Measurements from ENCODE around the gene LRGUK. TPM values are rescaled to one million over a fixed set of nuclear protein-coding genes. Genes with fewer than 3 reads are reported as not detected.

LRGUK gene
- total RNA-seq, 2 experiments from 2014 or later, result 0.09 TPM; not detected in 1

DNA sequence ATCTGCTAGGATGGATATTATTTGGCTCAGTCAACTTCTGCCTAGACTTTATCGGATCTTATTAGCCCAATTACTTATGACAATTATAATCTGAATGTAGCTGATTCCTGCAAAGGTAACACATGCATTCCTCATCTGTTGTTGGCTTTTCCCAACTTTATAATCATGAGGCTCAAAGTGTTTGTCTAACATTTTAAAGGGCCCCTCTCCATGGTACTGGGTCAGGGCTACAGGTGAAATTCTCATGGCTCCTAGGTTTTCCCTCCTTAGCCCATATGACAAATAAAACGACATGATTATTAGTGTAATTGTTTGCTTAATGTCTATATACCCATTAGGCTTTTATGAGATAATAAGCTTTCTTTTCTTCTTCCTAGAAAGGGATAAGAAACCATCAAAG is 4.2 kb upstream of the LRGUK start:
- ChIA-PET POLR2A (no interaction called here), CTCF (interaction anchor here (1.1 kb wide), 2 partner anchors 9 to 18 kb away, joined by 3 read pairs; no protein-coding TSS in a partner anchor)
- H3K4me1 Mint-ChIP-seq (ENCODE audit: low read depth), result peaks cover 11% of the 10 kb centered on the region
- ATAC-seq (no peak), DNase-seq (no peak)
- H3K27ac Mint-ChIP-seq, result no peak overlapping the region
- intact Hi-C loops (cut with micrococcal nuclease), result no loop called here
- H3K4me3 Mint-ChIP-seq, result no peak overlapping the region
- H3K9me3 Mint-ChIP-seq, result no peaks in the 10 kb centered on the region
- no peaks in the 10 kb centered on the region for H3K36me3 Mint-ChIP-seq (ENCODE audit: low read depth)
- peaks cover 4% of the 10 kb centered on the region for H3K27me3 Mint-ChIP-seq
- TF ChIP-seq, protein P1, sequence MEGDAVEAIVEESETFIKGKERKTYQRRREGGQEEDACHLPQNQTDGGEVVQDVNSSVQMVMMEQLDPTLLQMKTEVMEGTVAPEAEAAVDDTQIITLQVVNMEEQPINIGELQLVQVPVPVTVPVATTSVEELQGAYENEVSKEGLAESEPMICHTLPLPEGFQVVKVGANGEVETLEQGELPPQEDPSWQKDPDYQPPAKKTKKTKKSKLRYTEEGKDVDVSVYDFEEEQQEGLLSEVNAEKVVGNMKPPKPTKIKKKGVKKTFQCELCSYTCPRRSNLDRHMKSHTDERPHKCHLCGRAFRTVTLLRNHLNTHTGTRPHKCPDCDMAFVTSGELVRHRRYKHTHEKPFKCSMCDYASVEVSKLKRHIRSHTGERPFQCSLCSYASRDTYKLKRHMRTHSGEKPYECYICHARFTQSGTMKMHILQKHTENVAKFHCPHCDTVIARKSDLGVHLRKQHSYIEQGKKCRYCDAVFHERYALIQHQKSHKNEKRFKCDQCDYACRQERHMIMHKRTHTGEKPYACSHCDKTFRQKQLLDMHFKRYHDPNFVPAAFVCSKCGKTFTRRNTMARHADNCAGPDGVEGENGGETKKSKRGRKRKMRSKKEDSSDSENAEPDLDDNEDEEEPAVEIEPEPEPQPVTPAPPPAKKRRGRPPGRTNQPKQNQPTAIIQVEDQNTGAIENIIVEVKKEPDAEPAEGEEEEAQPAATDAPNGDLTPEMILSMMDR (IDR thresholded peaks at IDR 0.05), result no peak

DNA sequence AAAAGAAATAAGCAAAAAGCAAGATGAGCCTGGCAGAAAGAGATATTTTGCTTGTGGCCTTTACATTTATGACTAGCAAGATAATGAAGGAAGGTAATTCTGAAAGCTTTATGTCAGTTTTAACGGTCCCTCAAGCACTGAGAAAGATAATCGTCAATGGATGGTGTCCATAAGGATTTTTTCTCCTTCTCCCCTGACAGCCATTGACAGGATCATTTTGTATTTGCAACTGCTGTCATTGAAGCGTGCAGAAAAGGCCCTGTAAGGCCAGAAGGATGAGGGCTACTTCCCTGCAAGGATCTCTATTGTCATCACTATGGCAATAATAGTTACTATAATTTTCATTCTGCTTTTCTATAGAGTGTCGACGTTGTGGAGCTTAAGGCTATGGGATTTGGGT is 994 bp upstream of the LRGUK start:
- ATAC-seq (no peak), DNase-seq (no peak)
- POLR2A ChIA-PET, result interaction anchor here (1.1 kb wide), 1 partner anchor 14 kb away, joined by 3 read pairs; no protein-coding TSS in a partner anchor
- no peaks in the 10 kb centered on the region for H3K9me3 Mint-ChIP-seq
- no peak overlapping the region for H3K4me3 Mint-ChIP-seq
- peaks cover 13% of the 10 kb centered on the region for H3K27me3 Mint-ChIP-seq
- H3K4me1 Mint-ChIP-seq (ENCODE audit: low read depth), result peaks cover 13% of the 10 kb centered on the region
- no peak overlapping the region for H3K27ac Mint-ChIP-seq
- intact Hi-C loops (cut with micrococcal nuclease), result no loop called here
- TF ChIP-seq, protein P1 (IDR thresholded peaks at IDR 0.05), result no peak
- CTCF ChIA-PET, result interaction anchor here (1.0 to 2.2 kb wide), 2 partner anchors 15 to 197 kb away, joined by 3 to 27 read pairs; no protein-coding TSS in a partner anchor
- no peaks in the 10 kb centered on the region for H3K36me3 Mint-ChIP-seq (ENCODE audit: low read depth)

DNA sequence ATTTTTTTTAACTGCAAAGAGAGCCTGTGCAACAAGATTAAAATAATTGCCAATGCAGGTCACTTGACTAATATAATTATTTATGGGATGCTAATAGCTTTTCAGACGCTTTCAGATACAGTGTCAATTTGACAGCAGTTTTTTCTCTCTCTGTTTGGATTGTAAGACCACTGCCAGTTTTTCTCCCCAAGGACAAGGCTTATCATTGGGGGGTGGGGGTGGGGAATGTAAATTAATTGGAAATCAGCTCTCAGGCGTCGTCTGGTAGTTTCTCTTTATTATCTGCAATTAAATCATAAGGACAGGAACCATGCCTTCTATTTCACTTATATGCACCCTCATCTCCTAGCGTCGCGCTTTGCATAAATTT is 559 bp upstream of the LRGUK start:
- ChIA-PET POLR2A (interaction anchor here (1.1 kb wide), 1 partner anchor 15 kb away, joined by 3 read pairs; no protein-coding TSS in a partner anchor), CTCF (interaction anchor here (1.0 to 2.2 kb wide), 2 partner anchors 14 to 197 kb away, joined by 3 to 27 read pairs; no protein-coding TSS in a partner anchor)
- ATAC-seq, result no peak
- TF ChIP-seq, protein P1 (IDR thresholded peaks at IDR 0.05), result no peak
- Mint-ChIP-seq H3K27me3 (peaks cover 17% of the 10 kb centered on the region), H3K9me3 (no peaks in the 10 kb centered on the region), H3K4me1 (ENCODE audit: low read depth) (peaks cover 13% of the 10 kb centered on the region), H3K36me3 (ENCODE audit: low read depth) (no peaks in the 10 kb centered on the region), H3K27ac (no peak overlapping the region), H3K4me3 (peak overlapping the region; percentile 79)
- DNase-seq, result no peak
- intact Hi-C loops (cut with micrococcal nuclease), result no loop called here

DNA sequence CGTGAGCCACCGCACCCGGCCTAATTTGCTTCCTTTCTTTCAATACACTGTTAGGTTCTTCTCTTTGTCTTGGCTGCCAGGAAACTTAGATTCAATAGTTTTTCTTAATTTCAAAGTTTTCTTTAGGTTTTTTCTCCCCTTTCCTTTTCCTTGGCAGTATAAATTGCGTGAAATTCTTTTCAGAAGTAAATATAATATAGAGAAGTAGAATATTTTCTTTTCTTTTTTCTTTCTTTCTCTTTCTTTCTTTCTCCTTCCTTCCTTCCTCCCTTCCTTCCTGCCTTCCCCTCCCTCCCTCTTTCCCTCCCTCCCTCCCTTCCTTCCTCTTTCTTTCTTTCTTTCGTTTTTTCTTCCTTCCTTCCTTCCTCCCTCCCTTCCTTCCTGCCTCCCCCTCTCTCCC is 1.7 kb downstream of the LRGUK start:
- ATAC-seq (no peak), DNase-seq (no peak)
- intact Hi-C loops (cut with micrococcal nuclease), result no loop called here
- Mint-ChIP-seq H3K27me3 (peaks cover 24% of the 10 kb centered on the region), H3K36me3 (ENCODE audit: low read depth) (no peaks in the 10 kb centered on the region), H3K27ac (no peak overlapping the region), H3K9me3 (no peaks in the 10 kb centered on the region), H3K4me3 (no peak overlapping the region), H3K4me1 (ENCODE audit: low read depth) (peaks cover 13% of the 10 kb centered on the region)
- TF ChIP-seq, protein P1 (IDR thresholded peaks at IDR 0.05), result no peak
- ChIA-PET CTCF (no interaction called here), POLR2A (interaction anchor here (0.6 kb wide), 1 partner anchor 39 kb away, joined by 3 read pairs; no protein-coding TSS in a partner anchor)

DNA sequence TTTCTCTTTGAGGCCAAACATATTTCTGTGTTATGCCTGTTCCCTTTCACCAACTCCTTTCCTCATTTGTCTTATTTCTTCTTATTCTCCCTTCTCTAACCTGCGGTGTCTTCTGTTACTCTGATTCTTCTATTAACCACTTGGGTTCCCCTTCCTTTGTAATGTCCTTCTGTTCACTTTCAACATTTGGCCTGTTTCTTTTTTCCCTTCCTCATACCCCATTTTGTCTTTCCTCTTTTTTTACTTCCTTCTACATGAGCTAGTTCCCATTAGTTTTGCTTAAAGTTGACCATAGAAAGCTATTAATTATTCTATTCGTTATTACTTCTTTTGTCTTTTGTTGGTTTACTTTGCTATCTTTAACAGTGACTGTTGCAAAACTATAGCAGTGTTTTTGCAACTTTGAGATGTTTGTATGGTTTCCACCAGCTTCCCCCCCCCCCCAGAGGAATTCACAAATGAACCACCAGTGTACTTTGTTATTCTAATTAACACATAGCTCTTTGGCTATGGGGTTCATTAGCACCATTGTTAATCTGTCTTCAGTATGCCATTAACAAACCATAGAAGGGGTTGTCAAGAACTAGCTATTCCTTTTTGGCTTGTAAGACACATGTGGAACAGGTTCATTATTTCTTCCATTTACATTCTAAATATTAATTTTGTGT is 2.9 kb downstream of the LRGUK start:
- CTCF ChIA-PET, result interaction anchor here (1.0 kb wide), 1 partner anchor 11 kb away, joined by 6 read pairs; no protein-coding TSS in a partner anchor
- ATAC-seq (no peak), DNase-seq (no peak)
- peaks cover 13% of the 10 kb centered on the region for H3K4me1 Mint-ChIP-seq (ENCODE audit: low read depth)
- H3K27ac Mint-ChIP-seq, result no peak overlapping the region
- intact Hi-C loops (cut with micrococcal nuclease), result no loop called here
- POLR2A ChIA-PET, result no interaction called here
- peaks cover 28% of the 10 kb centered on the region for H3K27me3 Mint-ChIP-seq
- H3K9me3 Mint-ChIP-seq, result no peaks in the 10 kb centered on the region
- no peaks in the 10 kb centered on the region for H3K36me3 Mint-ChIP-seq (ENCODE audit: low read depth)
- TF ChIP-seq, protein P1 (IDR thresholded peaks at IDR 0.05), result no peak
- H3K4me3 Mint-ChIP-seq, result no peak overlapping the region
